Tibial nerve (tissue), 4 donors: ENCODE measurements around the gene MERTK. TPM values are rescaled to one million over a fixed set of nuclear protein-coding genes. Genes with fewer than 3 reads are reported as not detected.
"Not testable (repeated sequence)": the region's sequence is repeated elsewhere in the genome, so short reads cannot be mapped to it uniquely, and the experiment has no call there.

Experiments
- DNase-seq, 2 donors: peaks; one replicate each; pipeline ENCODE4 v3.0.0-alpha.2; 2019; ENCODE audit warnings: low spot score in 2 of 2
- H3K27ac ChIP-seq, 4 donors: fragments of 200-600 bp; sonication (generic) in 3 of 4; one replicate each; pipeline ENCODE4 v1.5.1; 2017 to 2019; ENCODE audit warnings: mild to moderate bottlenecking in 1 of 4
- H3K27me3 ChIP-seq, 2 donors: fragments of 200-600 bp; sonication (generic) in 1 of 2; one replicate each; pipeline versions ENCODE4 v1.5.1 to v1.6.0; 2017 to 2019
- H3K36me3 ChIP-seq, 3 donors: fragments of 200-600 bp; sonication (generic); one replicate each; pipeline ENCODE4 v1.5.1; 2018 to 2019
- H3K4me1 ChIP-seq, 4 donors: fragments of 200-600 bp; sonication (generic) in 3 of 4; one replicate each; pipeline ENCODE4 v1.5.1; 2017 to 2019
- H3K4me3 ChIP-seq, 4 donors: fragments of 200-600 bp; sonication (generic) in 3 of 4; one replicate each; pipeline ENCODE4 v1.5.1; 2017 to 2019; ENCODE audit warnings: mild to moderate bottlenecking in 1 of 4, moderate library complexity in 1 of 4
- H3K9me3 ChIP-seq, 4 donors: fragments of 200-600 bp; sonication (generic) in 3 of 4; one replicate each; pipeline ENCODE4 v1.5.1; 2017 to 2019
- CTCF ChIP-seq, 5 experiments: fragments of 200-600 bp in 3 of 5; fragments of 450-650 bp in 2 of 5; sonication (generic) in 3 of 5; IDR thresholded peaks; one replicate each; pipeline ENCODE4 v1.5.1; 2016 to 2019; ENCODE audit warnings: antibody characterized with exemption in 5 of 5, mild to moderate bottlenecking in 3 of 5, moderate library complexity in 2 of 5
- EP300 ChIP-seq, 2 donors: sonication (generic); formaldehyde crosslinking; IDR thresholded peaks; one replicate each; pipeline ENCODE4 v1.6.1; 2017; ENCODE audit warnings: antibody characterized with exemption in 2 of 2, mild to moderate bottlenecking in 1 of 2
- POLR2A ChIP-seq, 2 donors: fragments of 450-650 bp; IDR thresholded peaks; one replicate each; pipeline ENCODE4 v1.6.1; 2017; ENCODE audit warnings: antibody characterized with exemption in 2 of 2, mild to moderate bottlenecking in 2 of 2, moderate library complexity in 2 of 2
- WGBS, 2 donors: methylation state at CpG; one replicate each; pipeline ENCODE4 v1.1.5; 2018; 5-methylcytosine and 5-hydroxymethylcytosine counted together
- total RNA-seq, 4 donors: library from RNA; depleted of rRNA; stranded (reverse); fragments of >200 nt; gene quantifications; one replicate each; pipeline ENCODE4 v1.1.0, GENCODE V29; 2016

Gene MERTK
- total RNA-seq, 4 donors from 2014 or later: 22.7 to 61.8 (median 29.3) TPM

DNA sequence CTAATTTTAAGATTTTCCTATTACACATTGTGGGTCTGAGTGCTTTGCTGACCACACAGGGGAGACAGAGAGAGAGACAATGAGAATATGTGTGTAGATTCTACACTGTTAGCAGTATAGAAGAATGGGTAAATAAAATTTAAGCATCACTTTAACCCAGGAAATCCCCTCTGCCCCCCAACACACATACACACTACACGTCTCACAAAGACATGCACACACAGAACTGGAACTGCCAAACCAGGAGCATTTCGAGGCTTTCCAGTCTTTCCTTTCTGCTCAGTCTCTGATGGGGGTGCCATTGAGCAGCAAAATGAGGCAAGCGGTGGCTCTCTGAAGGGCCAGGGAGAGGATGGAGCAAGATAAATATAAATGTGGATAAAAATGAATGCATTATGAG lies 2.5 kb downstream of the MERTK start:
- 10 to 15% methylated on average over 3 of the region's 3 CpGs for WGBS, 2 donors
- TF ChIP-seq EP300 (IDR thresholded peaks at IDR 0.05) (peak in 1 of 2 donors; percentile 35), POLR2A (IDR thresholded peaks at IDR 0.05) (no peak), CTCF (IDR thresholded peaks at IDR 0.05) (peak in 4 of 5 experiments; percentile 4 to 35 (median 16))
- Histone ChIP-seq H3K4me3 (peak overlapping the region; percentile 5 to 96 (median 31)), H3K36me3 (no peaks in the 10 kb centered on the region), H3K27me3 (no peaks in the 10 kb centered on the region), H3K9me3 (no peaks in the 10 kb centered on the region), H3K27ac (peak overlapping the region in 3 of 4 donors; percentile 61 to 94 (median 90)), H3K4me1 (peaks cover 0 to 65% (median 14%) of the 10 kb centered on the region in 4 donors)
- no peak for DNase-seq

DNA sequence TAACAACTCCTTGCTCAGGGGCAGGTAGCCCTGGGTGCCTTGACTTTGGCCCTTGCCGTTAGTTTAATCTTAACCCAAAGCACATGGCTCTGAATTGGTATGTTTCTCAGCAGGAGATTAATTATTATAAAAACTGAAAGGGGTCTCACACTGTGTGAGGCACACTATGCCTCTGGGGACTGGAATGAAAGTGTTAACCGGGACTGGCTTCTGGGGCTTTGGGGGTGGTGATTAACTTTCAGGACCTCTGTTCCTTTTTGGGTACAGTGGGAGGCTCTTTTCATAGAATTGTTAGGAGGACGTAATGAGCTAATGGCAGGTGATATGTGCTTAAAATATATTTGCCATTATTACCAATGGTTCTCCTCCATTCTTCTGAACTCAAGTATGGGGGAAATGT lies 5.1 kb downstream of the MERTK start:
- Histone ChIP-seq H3K4me3 (no peak overlapping the region), H3K9me3 (no peaks in the 10 kb centered on the region), H3K36me3 (no peaks in the 10 kb centered on the region), H3K27ac (peak overlapping the region in 2 of 4 donors; percentile 85 to 93), H3K27me3 (no peaks in the 10 kb centered on the region), H3K4me1 (peaks cover 0 to 75% (median 29%) of the 10 kb centered on the region in 4 donors)
- DNase-seq: no peak
- no peak for TF ChIP-seq EP300 (IDR thresholded peaks at IDR 0.05)
- no peak for TF ChIP-seq CTCF (IDR thresholded peaks at IDR 0.05)
- TF ChIP-seq POLR2A (IDR thresholded peaks at IDR 0.05): no peak
- WGBS, 2 donors: 54 to 76% methylated on average over 3 of the region's 3 CpGs

GRCh38 chr2:111903930-111904439 lies 5.6 kb downstream of the MERTK start:
- no peaks in the 10 kb centered on the region for H3K36me3 ChIP-seq
- H3K4me3 ChIP-seq: no peak overlapping the region
- H3K27me3 ChIP-seq: no peaks in the 10 kb centered on the region
- peak overlapping the region in 2 of 4 donors; percentile 85 to 93 for H3K27ac ChIP-seq
- no peaks in the 10 kb centered on the region for H3K9me3 ChIP-seq
- DNase-seq: no peak
- H3K4me1 ChIP-seq: peaks cover 0 to 75% (median 31%) of the 10 kb centered on the region in 4 donors
- no peak for TF ChIP-seq POLR2A (IDR thresholded peaks at IDR 0.05)
- no peak for TF ChIP-seq EP300 (IDR thresholded peaks at IDR 0.05)
- TF ChIP-seq CTCF (IDR thresholded peaks at IDR 0.05): no peak
- 93 to 94% methylated on average over 5 of the region's 5 CpGs for WGBS, 2 donors

DNA sequence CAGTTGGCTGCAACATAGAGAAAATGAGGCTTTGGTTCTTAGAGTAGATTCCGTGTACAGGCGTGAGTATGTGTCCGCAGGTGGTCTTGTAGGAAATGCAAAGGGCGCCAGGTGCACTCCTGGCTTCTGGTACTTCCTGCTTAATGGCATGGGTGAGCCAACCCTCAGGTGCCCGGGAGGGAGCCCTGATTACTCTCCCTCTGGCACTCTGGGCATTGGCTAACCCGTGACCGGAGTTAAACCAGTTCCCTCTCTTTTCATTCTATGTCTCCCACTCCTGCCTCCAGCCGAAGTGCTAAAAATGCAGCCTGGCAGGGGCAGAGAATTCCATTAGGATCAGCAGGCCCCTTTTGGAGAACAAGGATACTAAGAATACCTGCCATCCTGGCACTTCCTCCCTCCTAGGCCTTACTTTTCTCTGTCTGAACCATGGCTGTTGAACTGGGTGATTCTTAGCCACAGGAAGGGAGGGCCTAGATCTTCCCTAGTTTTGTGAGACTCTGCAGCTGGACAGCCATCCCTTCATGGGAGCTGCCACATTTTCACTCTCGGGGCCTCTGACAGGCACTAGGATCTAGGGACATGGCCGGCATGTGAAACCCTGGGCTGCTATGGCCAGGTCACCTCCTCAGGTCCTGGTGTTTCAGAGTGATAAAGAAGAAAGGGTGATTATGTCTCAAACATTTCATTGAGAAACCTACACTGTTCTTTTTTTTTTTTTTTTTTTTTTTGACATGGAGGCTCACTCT lies 6.5 kb downstream of the MERTK start:
- TF ChIP-seq POLR2A (IDR thresholded peaks at IDR 0.05) (no peak), EP300 (IDR thresholded peaks at IDR 0.05) (no peak), CTCF (IDR thresholded peaks at IDR 0.05) (no peak)
- no peaks in the 10 kb centered on the region for H3K36me3 ChIP-seq
- peak overlapping the region; percentile 2 to 93 (median 68) for H3K27ac ChIP-seq
- no peaks in the 10 kb centered on the region for H3K27me3 ChIP-seq
- no peak for DNase-seq
- 86 to 91% methylated on average over 10 of the region's 10 CpGs for WGBS, 2 donors
- no peak overlapping the region for H3K4me3 ChIP-seq
- H3K4me1 ChIP-seq: peaks cover 0 to 66% (median 31%) of the 10 kb centered on the region in 4 donors
- no peaks in the 10 kb centered on the region for H3K9me3 ChIP-seq

- H3K4me3 ChIP-seq, H3K36me3 ChIP-seq, DNase-seq, H3K27me3 ChIP-seq, H3K9me3 ChIP-seq: not testable (repeated sequence)
- Histone ChIP-seq H3K27ac (peak overlapping the region; percentile 50 to 93 (median 80)), H3K4me1 (peaks cover 0 to 61% (median 30%) of the 10 kb centered on the region in 4 donors)
- 94 to 96% methylated on average over 9 of the region's 9 CpGs for WGBS, 2 donors
These were observed 7.1 kb downstream of the MERTK start for GRCh38 chr2:111905475-111905869.
